Measurements from ENCODE around the gene SLC9A3. TPM values are rescaled to one million over a fixed set of nuclear protein-coding genes. Genes with fewer than 3 reads are reported as not detected.

The SLC9A3 gene
- total RNA-seq, 1 donor from 2014 or later: 0.79 TPM

GRCh38 chr5:526456-527088 lies 2.3 kb upstream of the SLC9A3 start:
- DNase-seq (ENCODE audit: low read depth in 2 of 2): no peak

- DNase-seq (ENCODE audit: low read depth in 2 of 2): no peak
Observed at GRCh38 chr5:525916-526315, 1.7 kb upstream of the SLC9A3 start.

- DNase-seq (ENCODE audit: low read depth in 2 of 2): no peak
Observed at GRCh38 chr5:524973-525761, 918 bp upstream of the SLC9A3 start.

GRCh38 chr5:523441-524222 lies 617 bp downstream of the SLC9A3 start:
- no peak for DNase-seq (ENCODE audit: low read depth in 2 of 2)

GRCh38 chr5:522899-523440 lies 1.3 kb downstream of the SLC9A3 start:
- DNase-seq (ENCODE audit: low read depth in 2 of 2): no peak

GRCh38 chr5:522116-522515 lies 2.1 kb downstream of the SLC9A3 start:
- DNase-seq (ENCODE audit: low read depth in 2 of 2): no peak

GRCh38 chr5:521680-522079 lies 2.6 kb downstream of the SLC9A3 start:
- DNase-seq (ENCODE audit: low read depth in 2 of 2): no peak

DNA sequence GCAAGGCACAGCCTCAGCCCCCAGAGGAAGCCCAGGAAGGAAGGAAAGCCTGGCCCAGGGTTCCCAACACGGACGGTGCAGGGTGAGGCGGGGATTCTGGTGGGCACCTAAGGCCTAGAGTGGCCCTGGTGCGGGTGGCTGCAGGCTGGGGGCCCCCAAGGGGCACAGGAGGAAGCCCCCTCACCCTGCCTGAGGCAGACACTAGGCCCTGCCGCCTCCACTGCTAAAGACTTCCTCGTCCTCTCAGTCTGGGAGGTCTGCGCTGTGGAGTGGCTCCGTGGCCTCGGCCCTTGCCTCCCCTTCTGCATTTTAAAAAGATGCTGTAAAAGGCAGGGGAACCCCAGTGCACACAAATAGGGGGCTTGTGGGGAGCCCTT lies 3.4 kb downstream of the SLC9A3 start:
- DNase-seq (ENCODE audit: low read depth in 2 of 2): no peak

- DNase-seq (ENCODE audit: low read depth in 2 of 2): no peak
Observed at GRCh38 chr5:520196-520849, 3.9 kb downstream of the SLC9A3 start.

- DNase-seq (ENCODE audit: low read depth in 2 of 2): no peak
Observed at GRCh38 chr5:518721-519120, 5.5 kb downstream of the SLC9A3 start.

GRCh38 chr5:517535-518100 lies 6.6 kb downstream of the SLC9A3 start:
- DNase-seq (ENCODE audit: low read depth in 2 of 2): no peak

GRCh38 chr5:516980-517379 lies 7.3 kb downstream of the SLC9A3 start:
- DNase-seq (ENCODE audit: low read depth in 2 of 2): no peak

- DNase-seq (ENCODE audit: low read depth in 2 of 2): no peak
Observed at GRCh38 chr5:516338-516925, 7.8 kb downstream of the SLC9A3 start.

DNA sequence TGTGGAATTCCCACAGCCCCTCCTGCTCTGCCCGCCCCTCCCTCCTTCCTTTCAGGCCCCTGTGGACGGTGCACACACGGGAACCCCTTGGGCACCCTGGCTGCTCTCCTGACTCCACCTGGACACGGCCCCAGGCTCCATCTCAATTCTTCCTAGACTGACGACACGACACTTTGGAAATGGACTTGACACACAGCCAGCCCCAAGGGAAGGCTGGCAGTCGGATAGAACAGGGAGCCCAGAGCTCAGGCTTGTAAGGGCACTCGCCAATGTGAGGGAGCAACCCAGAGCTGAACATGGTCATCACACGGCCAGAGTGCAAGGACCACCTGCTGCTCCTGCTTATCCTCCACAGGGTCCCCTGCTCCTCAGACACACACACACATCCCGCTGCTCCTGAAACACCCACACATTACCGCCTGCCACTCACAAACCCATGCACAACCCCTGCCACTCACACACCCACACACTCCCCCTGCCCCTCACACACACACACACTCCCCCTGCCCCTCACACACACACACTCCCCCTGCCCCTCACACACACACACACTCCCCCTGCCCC lies 8.9 kb downstream of the SLC9A3 start:
- no peak for DNase-seq (ENCODE audit: low read depth in 2 of 2)

- no peak for DNase-seq (ENCODE audit: low read depth in 2 of 2)
Observed at GRCh38 chr5:514673-515072, 9.6 kb downstream of the SLC9A3 start.

DNA sequence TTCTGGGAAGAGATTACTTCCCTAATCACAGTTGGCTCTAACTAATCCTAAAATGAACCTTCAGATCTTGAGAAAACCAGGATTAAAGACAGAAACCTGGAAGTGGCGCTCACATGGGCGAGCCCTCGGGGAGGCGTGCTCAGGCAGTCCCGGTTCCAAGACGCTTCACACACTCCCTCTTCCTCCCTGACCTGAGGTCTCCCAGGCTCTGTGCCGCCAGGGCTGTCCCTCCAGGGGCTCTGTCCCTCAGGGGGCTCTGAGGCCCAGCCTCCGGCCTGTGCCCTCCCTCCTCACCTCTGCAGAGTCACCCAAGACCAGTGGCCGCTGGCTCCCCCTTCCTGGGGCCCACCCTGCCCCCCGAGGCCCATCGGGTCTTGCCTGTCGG lies 10.2 kb downstream of the SLC9A3 start:
- DNase-seq (ENCODE audit: low read depth in 2 of 2): no peak

GRCh38 chr5:513216-514100 lies 10.8 kb downstream of the SLC9A3 start:
- DNase-seq (ENCODE audit: low read depth in 2 of 2): no peak

- DNase-seq (ENCODE audit: low read depth in 2 of 2): no peak
Observed at GRCh38 chr5:511476-511875, 12.8 kb downstream of the SLC9A3 start.

DNA sequence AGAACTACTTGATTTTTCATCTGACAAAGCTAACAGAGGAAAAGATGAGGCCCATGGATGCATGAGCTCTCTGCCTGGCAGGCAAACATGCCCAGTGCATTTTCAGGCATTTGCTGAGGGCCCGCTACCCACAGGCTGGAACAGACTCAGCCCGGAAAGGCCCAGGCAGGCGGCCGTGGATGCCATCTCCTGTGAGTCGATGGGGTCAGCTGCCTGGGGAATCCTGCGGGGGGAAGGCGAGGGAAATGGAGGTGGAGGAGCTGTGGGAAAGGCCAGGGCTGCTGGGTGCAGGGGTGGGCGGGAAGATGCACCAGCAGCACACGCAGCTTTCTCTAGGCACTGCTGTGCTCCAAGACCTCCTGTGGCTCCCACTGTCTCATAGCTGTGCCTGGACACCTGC lies 13.7 kb downstream of the SLC9A3 start:
- no peak for DNase-seq (ENCODE audit: low read depth in 2 of 2)
